DOHH2 (cell line): ENCODE measurements around the gene CRNKL1.

Experiments used
- H3F3A ChIP-seq: fragments of 200-600 bp; sonication (generic), shearing (Covaris generic); 2 replicates; pipeline ENCODE4 v1.6.0; 2016; ENCODE audit warnings: antibody characterized with exemption, mild to moderate bottlenecking; ENCODE audit not compliant: control insufficient read depth, insufficient read depth
- H3K27ac ChIP-seq: fragments of 200-600 bp; sonication (generic); 2 replicates; pipeline ENCODE4 v1.5.1; 2014; ENCODE audit warnings: low read depth, mild to moderate bottlenecking, low read length, moderate library complexity
- H3K27me3 ChIP-seq: fragments of 200-600 bp; sonication (generic); 2 replicates; pipeline ENCODE4 v1.6.1; 2014; ENCODE audit warnings: mild to moderate bottlenecking, low read length, mixed read lengths; ENCODE audit not compliant: control insufficient read depth
- H3K36me3 ChIP-seq: fragments of 200-600 bp; sonication (generic); 2 replicates; pipeline ENCODE4 v1.6.1; 2014; ENCODE audit warnings: mild to moderate bottlenecking, low read length, moderate library complexity, mixed read lengths; ENCODE audit not compliant: control insufficient read depth
- H3K4me1 ChIP-seq: fragments of 200-600 bp; sonication (generic); 2 replicates; pipeline ENCODE4 v1.6.1; 2014; ENCODE audit warnings: mild to moderate bottlenecking, low read length, mixed read lengths; ENCODE audit not compliant: control insufficient read depth
- H3K4me2 ChIP-seq: fragments of 200-600 bp; sonication (generic); 2 replicates; pipeline ENCODE4 v1.6.0; 2014; ENCODE audit warnings: mild to moderate bottlenecking, low read length, moderate library complexity
- H3K4me3 ChIP-seq: fragments of 200-600 bp; sonication (generic); 2 replicates; pipeline ENCODE4 v1.5.1; 2014; ENCODE audit warnings: mild to moderate bottlenecking, low read length, mixed read lengths
- H3K79me2 ChIP-seq: fragments of 200-600 bp; sonication (generic); 2 replicates; pipeline ENCODE4 v1.6.1; 2014; ENCODE audit warnings: mild to moderate bottlenecking, low read length, mixed read lengths; ENCODE audit not compliant: control insufficient read depth
- H3K9me2 ChIP-seq: fragments of 200-600 bp; sonication (generic); replicated peaks from 2 replicates; pipeline ENCODE4 v1.6.1; 2014; ENCODE audit warnings: mild to moderate bottlenecking, low read length, mixed read lengths; ENCODE audit not compliant: control insufficient read depth
- H3K9me3 ChIP-seq: fragments of 200-600 bp; sonication (generic); 2 replicates; pipeline ENCODE4 v1.6.1; 2014; ENCODE audit warnings: antibody characterized with exemption, low read length, mixed read lengths; ENCODE audit not compliant: control insufficient read depth, insufficient read depth
- H4K20me1 ChIP-seq: fragments of 200-600 bp; sonication (generic); 2 replicates; pipeline ENCODE4 v1.6.0; 2014; ENCODE audit warnings: low read depth, mild to moderate bottlenecking, antibody characterized with exemption, low read length, moderate library complexity; ENCODE audit not compliant: control insufficient read depth, insufficient read depth
- EZH2phosphoT487 ChIP-seq: fragments of 200-600 bp; sonication (generic); IDR thresholded peaks from 2 replicates; pipeline ENCODE4 v1.6.1; 2017; ENCODE audit warnings: borderline replicate concordance, mild to moderate bottlenecking, antibody characterized with exemption, low read length, moderate library complexity, mixed read lengths
- TF ChIP-seq, protein P1 (sequence below): fragments of 200-600 bp; sonication (generic); IDR thresholded peaks from one replicate; pipeline ENCODE4 v1.5.1; 2014; ENCODE audit warnings: antibody characterized with exemption, mild to moderate bottlenecking, low read depth, low read length; ENCODE audit not compliant: poor library complexity, severe bottlenecking

The CRNKL1 gene

DNA sequence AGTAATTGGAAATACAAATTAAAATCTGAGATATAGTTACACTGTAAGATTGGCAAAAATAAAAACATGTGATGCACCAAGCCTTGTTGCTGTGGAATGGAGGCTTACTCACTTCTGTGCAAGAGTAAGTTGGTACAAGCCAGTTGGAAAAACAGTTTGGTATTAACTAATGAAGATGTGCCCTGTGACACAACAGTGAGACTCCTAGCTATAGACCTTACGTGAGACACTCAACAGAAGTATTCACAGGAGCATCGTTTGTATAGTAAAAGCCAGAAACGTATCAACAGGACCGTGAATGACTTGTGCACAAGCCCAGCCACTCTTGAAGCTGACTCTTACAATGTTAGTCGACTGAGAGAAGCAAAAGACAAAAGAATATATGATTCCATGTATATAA is 20.5 kb downstream of the CRNKL1 start:
- Histone ChIP-seq H3F3A (peaks cover 23% of the 10 kb centered on the region), H4K20me1 (no peaks in the 10 kb centered on the region), H3K27me3 (no peaks in the 10 kb centered on the region), H3K9me3 (no peaks in the 10 kb centered on the region), H3K27ac (no peak overlapping the region), H3K9me2 (no peaks in the 10 kb centered on the region), H3K36me3 (peaks cover 94% of the 10 kb centered on the region), H3K4me2 (no peak overlapping the region), H3K4me1 (no peaks in the 10 kb centered on the region), H3K4me3 (no peak overlapping the region), H3K79me2 (peaks cover 22% of the 10 kb centered on the region)
- no peak for TF ChIP-seq EZH2phosphoT487

DNA sequence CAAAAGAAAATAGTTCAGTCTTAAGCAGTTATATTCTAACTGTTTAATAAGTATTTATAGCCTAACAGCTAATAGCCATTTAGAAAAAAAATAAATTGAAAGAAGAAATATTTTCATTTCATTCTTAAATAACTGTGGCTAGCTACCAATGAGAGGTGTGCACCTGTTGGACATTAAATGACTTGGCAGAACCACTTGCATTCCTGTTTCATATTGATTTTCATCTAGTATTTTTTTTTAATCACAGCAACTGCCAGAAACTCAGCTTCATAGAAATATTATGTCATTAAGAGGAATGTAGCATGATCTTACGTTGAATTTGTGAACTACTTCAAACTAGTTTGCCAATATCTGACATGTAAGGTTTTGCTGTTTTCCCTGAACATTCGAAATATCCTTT is 25.0 kb downstream of the CRNKL1 start:
- Histone ChIP-seq H3K9me2 (no peaks in the 10 kb centered on the region), H3K27ac (no peak overlapping the region), H3K79me2 (peaks cover 67% of the 10 kb centered on the region), H3K4me3 (no peak overlapping the region), H3K36me3 (peaks cover 89% of the 10 kb centered on the region), H3K4me1 (no peaks in the 10 kb centered on the region), H3K9me3 (no peaks in the 10 kb centered on the region), H3K4me2 (no peak overlapping the region), H3K27me3 (no peaks in the 10 kb centered on the region), H3F3A (peaks cover 14% of the 10 kb centered on the region; the same call in 1 of the 2 replicates), H4K20me1 (peaks cover 4% of the 10 kb centered on the region; the same call in 1 of the 2 replicates)
- no peak for TF ChIP-seq EZH2phosphoT487
- TF ChIP-seq, protein P1, sequence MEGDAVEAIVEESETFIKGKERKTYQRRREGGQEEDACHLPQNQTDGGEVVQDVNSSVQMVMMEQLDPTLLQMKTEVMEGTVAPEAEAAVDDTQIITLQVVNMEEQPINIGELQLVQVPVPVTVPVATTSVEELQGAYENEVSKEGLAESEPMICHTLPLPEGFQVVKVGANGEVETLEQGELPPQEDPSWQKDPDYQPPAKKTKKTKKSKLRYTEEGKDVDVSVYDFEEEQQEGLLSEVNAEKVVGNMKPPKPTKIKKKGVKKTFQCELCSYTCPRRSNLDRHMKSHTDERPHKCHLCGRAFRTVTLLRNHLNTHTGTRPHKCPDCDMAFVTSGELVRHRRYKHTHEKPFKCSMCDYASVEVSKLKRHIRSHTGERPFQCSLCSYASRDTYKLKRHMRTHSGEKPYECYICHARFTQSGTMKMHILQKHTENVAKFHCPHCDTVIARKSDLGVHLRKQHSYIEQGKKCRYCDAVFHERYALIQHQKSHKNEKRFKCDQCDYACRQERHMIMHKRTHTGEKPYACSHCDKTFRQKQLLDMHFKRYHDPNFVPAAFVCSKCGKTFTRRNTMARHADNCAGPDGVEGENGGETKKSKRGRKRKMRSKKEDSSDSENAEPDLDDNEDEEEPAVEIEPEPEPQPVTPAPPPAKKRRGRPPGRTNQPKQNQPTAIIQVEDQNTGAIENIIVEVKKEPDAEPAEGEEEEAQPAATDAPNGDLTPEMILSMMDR, result no peak

DNA sequence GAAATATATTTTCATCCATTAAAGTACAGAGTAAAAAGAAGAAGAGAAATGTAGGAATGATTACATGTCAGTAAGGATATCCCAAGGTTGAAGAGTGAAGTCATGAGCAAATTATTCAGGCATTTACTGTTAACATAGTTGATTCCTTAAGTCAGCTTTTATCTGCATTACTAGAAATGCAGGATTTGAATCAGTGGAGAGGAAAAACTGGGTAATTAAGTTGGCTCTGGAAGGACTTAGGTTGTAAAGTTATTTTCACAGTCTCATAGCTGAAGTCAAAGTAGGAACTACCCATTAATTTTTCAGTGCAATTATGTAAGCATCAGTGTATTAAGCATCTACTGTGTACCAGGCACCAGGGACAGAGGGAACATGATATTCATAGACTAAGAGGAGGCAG is 27.3 kb downstream of the CRNKL1 start:
- Histone ChIP-seq H3K27me3 (no peaks in the 10 kb centered on the region), H3K4me2 (no peak overlapping the region), H3K4me3 (no peak overlapping the region), H4K20me1 (peaks cover 4% of the 10 kb centered on the region; the same call in 1 of the 2 replicates), H3K9me2 (no peaks in the 10 kb centered on the region), H3K36me3 (peaks cover 89% of the 10 kb centered on the region), H3K9me3 (no peaks in the 10 kb centered on the region), H3K27ac (no peak overlapping the region), H3F3A (peaks cover 2% of the 10 kb centered on the region; the same call in 1 of the 2 replicates), H3K79me2 (peaks cover 81% of the 10 kb centered on the region), H3K4me1 (peaks cover 6% of the 10 kb centered on the region; the same call in 1 of the 2 replicates)
- TF ChIP-seq, protein P1, result no peak
- TF ChIP-seq EZH2phosphoT487, result no peak

DNA sequence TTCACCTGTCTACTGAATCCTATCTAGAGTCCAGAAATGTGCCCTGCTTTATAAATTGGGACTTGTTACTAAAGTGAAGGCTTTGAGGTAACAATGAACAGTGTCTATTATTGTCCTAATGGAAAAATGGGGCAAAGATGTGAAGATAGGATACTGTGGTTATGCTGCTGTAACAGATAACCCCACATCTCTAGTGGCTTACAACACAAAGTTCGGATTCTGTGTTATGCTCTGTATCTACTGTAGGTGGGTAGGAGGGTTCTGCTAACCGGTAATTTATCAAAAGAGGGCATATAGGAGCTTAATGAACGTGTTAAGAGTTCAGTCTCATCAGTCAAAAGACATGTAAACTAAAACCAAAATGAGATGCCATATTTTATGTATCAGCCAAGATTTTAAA is 28.9 kb downstream of the CRNKL1 start:
- H3K9me2 ChIP-seq, result no peaks in the 10 kb centered on the region
- H3K9me3 ChIP-seq, result no peaks in the 10 kb centered on the region
- peaks cover 12% of the 10 kb centered on the region; the same call in 1 of the 2 replicates for H4K20me1 ChIP-seq
- H3K36me3 ChIP-seq, result peaks cover 92% of the 10 kb centered on the region
- peaks cover 20% of the 10 kb centered on the region for H3K4me1 ChIP-seq
- no peaks in the 10 kb centered on the region; the same call in 1 of the 2 replicates for H3F3A ChIP-seq
- no peak overlapping the region for H3K27ac ChIP-seq
- TF ChIP-seq EZH2phosphoT487, result no peak
- TF ChIP-seq, protein P1, result no peak
- no peak overlapping the region for H3K4me2 ChIP-seq
- H3K79me2 ChIP-seq, result peaks cover 97% of the 10 kb centered on the region
- H3K27me3 ChIP-seq, result no peaks in the 10 kb centered on the region
- no peak overlapping the region for H3K4me3 ChIP-seq
